ENCODE results near the gene TFB2M. TPM values are rescaled to one million over a fixed set of nuclear protein-coding genes. Genes with fewer than 3 reads are reported as not detected.

Gene TFB2M
- total RNA-seq, 1 donor from 2014 or later, result 17.0 TPM

DNA sequence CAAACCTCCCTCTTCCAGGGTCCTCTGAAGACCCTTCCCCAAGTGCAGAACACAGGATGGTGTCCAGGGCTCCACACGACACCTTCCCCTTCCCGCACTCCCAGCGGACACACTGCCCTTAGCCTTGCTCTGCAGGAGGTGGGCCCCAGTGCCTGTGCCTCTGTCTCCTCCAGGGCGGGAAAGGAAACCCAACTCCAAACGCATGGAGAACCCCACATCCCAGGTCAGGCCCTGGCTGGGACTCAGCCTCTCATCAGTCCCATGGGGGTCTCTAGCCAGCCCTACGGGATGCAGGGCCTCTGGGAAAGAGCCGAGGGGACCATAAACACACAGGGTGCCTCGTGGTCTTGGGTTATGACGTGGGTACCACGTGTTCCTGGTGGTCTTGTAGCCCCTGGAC is 53.4 kb downstream of the TFB2M start:
- DNase-seq, result no peak

DNA sequence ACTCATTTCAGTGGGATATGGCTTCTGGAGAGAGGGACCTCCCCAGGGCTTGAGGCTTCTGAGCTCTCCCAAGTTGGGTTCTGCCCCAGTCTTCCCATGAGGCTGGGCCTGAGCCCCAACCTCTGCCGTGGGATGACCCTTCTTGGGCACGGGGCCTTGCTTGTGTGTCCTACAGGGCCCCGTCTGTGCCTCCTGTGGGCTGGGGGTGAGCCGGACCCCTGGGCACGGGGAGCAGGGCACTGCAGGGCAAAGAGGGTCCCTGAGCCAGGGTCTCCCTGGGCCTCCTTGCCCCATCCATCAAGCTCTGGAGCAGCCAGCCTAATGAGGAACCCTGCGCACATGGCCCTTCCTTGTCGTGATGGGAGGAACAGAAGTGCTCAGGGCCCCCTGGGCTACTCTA is 53.8 kb downstream of the TFB2M start:
- DNase-seq, result no peak

DNA sequence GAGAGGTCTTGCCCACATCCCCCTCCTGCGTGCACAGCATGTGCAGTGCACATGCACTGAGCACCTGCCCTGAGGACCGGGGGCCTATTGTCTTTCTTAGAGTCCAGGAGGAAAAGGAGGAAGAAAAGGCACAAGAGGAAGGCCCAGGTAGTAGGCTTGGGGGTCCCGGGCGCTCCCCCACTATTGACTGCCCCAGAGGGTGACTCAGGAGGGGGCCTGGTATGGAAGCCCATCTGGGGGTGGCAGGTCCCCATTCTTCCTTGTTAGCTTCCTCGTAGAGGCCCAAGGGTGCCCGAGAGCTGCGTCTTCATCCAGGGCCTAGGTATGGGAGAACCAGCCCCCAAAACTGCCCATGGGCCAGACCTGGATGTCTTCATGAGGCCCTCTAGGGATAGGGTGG is 54.9 kb downstream of the TFB2M start:
- DNase-seq, result no peak

DNA sequence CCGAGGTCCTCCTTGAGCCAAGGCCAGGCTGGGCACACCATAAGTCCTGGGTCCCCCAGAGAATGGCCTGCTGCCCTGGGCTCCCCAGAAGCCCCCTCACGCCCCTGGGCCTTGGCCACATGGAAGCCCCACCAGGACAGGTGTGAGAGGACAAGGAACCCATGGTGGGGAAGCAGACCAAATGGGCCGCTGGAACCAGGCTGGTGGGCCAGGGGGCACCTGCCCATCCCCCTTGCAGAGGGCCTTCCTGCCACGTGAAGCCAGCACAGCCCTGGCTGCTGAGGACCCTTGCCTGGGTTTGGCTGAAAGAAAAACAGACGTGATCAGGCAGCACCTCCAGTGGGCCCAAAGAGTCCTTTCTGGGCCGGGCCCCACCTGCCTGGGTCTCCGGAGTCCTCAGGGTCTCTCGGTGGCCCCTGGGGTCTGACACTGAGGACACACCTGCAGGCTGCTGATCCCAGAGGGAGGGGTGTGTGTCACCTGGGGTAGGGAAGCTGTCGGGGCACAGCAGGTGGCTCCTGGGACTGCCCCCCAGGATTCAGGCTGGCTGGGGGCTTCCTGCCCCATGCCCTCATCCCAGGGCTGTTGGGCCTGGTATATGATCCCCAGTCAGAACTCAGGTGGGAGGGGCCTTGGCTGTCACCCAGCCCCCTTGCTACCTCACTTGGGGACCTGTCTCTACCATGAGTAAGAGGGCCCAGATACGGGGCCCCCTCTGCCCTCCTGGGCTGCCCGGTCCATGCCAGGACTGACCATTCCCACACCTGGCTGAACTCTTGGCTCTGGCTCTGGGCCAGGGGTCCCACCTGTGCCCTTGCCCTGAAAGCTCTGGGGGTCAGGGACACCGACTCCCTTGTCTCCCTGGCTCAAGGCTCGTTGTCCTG is 55.7 kb downstream of the TFB2M start:
- no peak for DNase-seq

DNA sequence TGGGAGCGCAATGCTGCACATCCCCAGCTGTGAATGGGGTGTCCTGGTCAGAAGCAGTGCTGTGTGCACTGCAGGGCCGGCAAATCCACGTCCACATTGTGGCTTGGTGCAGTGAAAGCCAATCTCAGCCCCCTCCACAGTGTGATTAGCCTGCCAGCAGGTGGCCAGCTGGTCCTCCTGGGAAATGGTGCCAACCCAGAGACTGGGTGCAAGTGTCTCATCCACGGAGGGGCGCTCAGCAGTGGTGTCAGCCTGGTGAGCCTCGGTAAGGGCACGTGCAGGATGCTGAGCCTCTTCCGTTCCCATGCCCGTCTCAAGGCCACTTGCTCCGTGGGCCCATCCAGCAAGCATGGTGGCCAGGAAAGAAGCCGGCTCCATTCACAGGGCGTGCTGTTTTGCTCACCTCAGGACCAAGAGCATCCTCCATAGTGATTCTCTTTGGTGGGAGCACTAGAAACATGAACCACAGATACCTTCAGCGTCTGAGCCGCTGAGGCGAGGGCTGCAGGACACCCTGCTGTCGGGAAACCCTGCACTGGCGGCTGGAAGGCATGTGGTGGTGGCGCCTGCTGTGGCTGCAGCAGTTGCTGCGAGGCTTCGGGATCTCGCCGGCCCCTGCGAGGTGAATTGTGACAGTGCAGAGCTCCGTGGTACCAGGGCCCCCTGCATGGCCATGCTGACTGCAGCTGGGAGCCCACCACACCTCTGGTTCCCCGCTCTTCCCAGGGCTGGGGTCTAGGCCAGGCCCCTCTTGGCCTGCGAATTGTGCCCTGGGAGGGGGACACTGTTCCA is 57.0 kb downstream of the TFB2M start:
- no peak for DNase-seq

DNA sequence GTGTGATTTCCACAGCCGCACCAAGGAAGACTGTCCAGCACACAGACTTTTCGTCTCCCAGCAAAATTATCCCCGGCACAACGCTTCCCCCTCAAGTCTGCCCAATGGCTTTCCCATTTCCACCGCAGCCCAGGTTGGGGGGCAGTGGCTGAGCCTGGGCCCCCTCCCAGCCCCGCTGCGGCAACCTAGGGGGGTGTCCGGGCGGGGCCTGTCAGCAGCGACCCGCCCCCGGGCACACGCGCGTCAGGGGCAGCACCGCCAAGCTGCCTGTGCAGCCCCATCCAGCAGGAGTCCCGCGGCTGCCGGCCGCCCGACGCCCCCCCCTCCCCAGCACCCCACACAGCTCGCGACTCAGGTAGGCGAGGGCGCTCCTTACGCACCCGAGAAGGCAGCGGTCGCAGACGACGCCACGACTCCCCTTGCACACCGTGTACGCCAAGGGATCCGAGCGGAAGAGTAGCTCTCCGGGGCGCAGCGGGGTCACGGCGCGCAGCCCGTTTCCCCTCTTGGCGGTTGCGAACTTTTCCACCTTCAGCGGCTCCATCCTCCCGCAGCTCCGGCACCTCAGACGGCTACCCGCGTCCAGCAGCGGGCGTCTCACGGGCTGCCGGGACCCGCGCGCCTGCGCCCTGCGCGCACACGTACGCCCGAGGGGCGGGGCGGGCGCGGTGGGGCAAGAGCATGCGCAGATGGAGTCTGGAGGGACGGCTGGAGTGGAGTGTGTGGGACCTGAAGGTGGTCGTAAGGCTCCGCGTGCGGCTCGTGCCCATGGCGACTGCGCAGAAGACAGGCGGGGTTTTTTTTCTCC is 59.2 kb downstream of the TFB2M start, which contains the start of gene SMYD3:
SMYD3 (minus strand) TSS at position 606 of the 808 bp plus-strand sequence.
- peak; percentile 83 for DNase-seq

DNA sequence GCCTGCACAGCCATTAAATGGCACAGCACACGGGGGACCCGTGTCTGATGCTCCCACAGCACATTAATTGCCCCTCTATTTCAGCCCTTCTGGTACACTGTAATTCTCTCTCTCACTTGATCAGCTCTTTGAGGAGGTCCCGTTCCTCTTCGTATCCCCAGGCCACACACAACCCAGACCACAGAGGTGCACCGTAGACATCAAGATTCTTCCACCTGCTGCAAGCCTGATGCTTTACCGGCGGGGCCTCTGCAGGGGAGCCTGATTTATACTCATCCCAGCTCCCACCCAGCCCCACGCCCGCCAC is 59.7 kb downstream of the TFB2M start:
- DNase-seq, result no peak

DNA sequence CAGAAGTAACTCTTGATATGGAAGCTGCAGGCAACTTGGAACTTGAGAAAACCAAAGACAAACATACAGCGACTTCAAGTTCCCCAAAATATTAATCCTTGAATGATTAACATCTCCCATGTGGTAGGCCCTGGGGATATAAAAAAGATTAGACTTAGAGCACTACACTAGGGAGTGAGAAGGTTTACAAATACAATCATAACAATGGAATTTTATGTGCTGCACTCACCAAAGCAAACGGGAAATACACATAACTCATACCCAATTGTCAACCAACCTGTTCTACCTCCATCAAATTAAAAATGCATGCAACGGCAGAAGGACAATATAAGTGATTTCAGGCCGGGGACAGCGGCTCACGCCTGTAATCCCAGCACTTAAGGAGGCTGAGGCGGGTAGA is 62.7 kb downstream of the TFB2M start:
- no peak for DNase-seq

DNA sequence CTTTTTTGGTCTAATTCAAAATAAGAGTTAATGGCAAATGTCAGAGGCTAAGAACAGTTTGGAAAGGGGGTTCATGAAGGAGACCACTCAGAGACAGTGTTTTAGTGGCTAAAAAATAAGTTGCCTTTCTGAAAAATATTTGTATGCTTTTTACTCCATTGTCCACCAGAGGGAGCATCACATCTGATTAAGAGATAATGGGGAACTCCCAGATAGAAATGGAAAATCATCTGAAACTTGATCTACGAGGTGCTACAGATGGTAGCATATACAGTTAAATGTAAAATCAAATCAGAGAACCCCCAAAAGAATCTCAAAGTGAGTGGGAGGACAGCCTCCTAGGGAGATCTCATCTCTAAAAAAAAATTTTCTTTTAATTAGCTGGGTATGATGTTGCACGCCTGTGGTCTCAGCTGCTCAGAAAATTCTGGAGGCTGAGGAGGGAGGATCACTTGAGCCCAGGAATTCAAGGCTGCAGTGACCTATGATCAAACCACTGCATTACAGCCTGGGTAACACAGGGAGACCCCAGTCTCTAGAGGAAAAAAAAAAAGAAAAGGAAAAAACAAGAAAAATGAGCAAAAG is 68.6 kb downstream of the TFB2M start:
- no peak for DNase-seq

DNA sequence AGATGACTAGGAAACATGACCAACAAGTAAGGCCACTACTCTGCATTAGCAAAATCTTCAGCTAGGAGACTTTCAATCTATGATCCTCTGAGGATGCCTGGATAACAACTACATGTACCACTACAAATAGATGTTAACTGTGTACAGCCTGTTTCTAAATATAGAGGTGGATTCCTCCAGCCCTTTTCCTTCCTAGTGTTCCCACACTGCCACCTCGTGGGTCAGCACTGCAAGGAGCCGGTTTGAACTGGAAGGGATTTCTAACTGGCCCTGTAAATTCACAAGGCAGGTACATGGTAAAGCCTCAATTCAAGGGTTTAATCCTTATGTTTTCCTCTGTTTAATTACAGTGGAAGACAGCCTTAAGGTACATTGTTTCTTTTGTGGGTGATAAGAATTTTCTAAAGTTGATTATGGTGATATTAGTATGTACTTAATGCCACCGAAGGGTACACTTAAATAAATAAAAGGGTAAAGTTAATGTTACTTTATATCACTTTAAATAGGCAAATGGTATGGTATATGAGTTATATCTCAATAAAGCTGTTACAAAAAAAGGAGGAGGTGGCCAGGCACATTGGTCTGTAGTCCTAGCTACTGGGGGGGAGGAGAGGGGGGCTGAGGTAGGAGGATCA is 73.3 kb downstream of the TFB2M start:
- peak; percentile 38 for DNase-seq

DNA sequence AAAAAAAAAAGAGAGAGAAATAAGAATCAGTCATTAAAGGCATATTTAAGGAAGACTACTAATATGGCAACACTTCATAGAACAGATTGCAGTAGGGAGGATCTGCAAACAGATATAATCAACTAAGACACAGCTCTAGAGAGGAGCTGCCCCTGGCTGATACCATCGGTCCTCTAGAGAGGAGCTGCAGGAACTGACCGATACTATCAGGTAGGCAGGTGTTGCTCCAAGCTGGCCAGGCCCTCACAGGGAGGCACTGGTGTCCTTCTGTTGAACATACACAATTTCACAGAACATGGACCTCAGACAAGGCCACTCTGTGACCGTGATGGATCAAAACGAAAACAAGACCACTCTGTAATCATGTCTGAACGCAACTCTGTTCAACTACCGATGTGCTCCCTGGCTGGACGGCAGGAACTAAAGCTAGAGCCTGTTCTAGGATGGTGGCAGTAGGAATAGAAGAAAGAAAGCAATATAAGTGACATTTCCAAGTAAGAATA is 74.5 kb downstream of the TFB2M start:
- no peak for DNase-seq

Small RNA genes within 50 kb of the gene (small RNA-seq; reads per million reads assigned to genes)
- not detected for gene AL356583.2

Other genes with a start within 250 kb of the TFB2M start
- gene SMYD3, start 59.0 kb downstream of the TFB2M start, total RNA-seq, result 25.3 TPM
- 32.4 TPM for gene CNST, start 195 bp upstream of the TFB2M start, total RNA-seq
- 53.2 TPM for gene SCCPDH, start 158.1 kb upstream of the TFB2M start, total RNA-seq

All from occipital lobe (tissue), 3 donors.